CD4-positive, alpha-beta T cell treated with Interleukin-6 at 100 ng/mL for 8 hours (primary cell): ENCODE data around the gene REST.
A peak's percentile ranks its signal among the peaks of the same experiment; 100 is the strongest.
"Not testable (repeated sequence)": the region's sequence is repeated elsewhere in the genome, so short reads cannot be mapped to it uniquely, and the experiment has no call there.

Experiments
- DNase-seq: peaks from one replicate; pipeline ENCODE4 v3.0.0-alpha.2; 2020; ENCODE audit warnings: mixed read lengths, low spot score

Gene REST, protein sequence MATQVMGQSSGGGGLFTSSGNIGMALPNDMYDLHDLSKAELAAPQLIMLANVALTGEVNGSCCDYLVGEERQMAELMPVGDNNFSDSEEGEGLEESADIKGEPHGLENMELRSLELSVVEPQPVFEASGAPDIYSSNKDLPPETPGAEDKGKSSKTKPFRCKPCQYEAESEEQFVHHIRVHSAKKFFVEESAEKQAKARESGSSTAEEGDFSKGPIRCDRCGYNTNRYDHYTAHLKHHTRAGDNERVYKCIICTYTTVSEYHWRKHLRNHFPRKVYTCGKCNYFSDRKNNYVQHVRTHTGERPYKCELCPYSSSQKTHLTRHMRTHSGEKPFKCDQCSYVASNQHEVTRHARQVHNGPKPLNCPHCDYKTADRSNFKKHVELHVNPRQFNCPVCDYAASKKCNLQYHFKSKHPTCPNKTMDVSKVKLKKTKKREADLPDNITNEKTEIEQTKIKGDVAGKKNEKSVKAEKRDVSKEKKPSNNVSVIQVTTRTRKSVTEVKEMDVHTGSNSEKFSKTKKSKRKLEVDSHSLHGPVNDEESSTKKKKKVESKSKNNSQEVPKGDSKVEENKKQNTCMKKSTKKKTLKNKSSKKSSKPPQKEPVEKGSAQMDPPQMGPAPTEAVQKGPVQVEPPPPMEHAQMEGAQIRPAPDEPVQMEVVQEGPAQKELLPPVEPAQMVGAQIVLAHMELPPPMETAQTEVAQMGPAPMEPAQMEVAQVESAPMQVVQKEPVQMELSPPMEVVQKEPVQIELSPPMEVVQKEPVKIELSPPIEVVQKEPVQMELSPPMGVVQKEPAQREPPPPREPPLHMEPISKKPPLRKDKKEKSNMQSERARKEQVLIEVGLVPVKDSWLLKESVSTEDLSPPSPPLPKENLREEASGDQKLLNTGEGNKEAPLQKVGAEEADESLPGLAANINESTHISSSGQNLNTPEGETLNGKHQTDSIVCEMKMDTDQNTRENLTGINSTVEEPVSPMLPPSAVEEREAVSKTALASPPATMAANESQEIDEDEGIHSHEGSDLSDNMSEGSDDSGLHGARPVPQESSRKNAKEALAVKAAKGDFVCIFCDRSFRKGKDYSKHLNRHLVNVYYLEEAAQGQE

DNA sequence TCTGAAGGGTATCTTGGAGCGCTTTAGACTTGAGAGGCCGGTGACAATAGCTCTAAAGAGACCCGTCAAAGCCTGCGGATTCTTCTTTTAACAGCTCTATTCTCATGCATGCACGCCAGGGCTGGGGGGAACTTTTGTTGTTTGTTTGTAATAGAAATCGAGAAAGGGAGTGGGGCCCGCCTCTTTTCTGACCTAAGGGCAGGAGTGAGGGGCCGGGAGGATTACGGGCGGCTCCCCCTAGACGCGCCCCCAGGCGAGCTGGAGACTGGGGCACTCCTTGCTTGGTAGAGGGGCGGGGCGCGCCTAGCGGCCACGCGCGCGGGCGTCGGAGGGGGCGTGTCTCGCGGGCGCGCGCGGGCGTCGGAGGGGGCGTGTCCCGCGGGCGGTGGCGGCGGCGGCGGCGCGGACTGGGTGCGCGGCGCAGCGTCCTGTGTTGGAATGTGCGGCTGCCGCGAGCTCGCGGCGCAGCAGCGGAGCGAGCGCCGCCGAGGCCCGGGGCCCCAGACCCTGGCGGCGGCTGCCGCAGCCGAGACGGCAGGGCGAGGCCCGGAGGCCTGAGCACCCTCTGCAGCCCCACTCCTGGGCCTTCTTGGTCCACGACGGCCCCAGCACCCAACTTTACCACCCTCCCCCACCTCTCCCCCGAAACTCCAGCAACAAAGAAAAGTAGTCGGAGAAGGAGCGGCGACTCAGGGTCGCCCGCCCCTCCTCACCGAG is at the start of gene REST:
Gene REST (plus strand): TSS at position 412 of the 717 bp plus-strand sequence. CDS start 2,739 bp downstream, outside the sequence.
- DNase-seq, result peak; percentile 78

DNA sequence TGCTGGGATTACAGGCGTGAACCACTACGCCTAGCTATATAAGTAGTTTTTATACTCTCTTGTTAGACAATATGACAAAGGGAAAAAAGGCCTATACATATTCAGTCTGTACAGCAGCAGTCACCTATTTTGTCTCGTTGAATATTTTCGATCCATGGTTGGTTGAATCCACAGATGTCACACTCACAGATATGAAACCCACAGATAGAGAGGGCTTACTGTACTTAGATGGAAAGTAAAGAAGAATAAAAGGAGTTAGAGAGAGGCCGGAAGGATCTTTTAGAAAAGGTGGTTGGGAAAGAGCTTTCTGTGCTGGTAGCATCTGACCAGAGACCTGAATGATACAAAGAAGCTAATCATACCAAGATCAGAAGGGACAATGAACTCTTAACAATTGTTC is 47.9 kb upstream of the REST start:
- no peak for DNase-seq

GRCh38 chr4:56860781-56861180 is 46.9 kb upstream of the REST start:
- DNase-seq, result no peak

DNA sequence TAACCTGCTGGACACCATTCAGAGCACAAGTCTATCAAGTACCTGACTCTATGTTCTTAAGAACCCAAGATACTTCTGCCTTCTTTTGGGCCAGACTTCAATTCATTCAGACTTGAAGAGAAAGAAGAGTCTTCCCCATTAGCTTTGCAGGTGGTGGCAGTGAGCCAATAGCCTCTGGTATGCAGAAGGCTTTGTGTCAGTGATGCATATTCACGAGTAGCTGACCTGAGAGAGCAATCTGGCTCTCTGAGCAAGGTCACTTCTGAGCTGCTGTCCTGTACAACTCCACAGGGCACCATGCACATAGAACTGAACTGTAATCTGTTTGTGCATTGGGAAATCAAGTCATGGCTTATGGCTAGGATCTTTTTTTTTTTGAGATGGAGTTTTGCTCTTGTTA is 46.3 kb upstream of the REST start:
- no peak for DNase-seq

DNA sequence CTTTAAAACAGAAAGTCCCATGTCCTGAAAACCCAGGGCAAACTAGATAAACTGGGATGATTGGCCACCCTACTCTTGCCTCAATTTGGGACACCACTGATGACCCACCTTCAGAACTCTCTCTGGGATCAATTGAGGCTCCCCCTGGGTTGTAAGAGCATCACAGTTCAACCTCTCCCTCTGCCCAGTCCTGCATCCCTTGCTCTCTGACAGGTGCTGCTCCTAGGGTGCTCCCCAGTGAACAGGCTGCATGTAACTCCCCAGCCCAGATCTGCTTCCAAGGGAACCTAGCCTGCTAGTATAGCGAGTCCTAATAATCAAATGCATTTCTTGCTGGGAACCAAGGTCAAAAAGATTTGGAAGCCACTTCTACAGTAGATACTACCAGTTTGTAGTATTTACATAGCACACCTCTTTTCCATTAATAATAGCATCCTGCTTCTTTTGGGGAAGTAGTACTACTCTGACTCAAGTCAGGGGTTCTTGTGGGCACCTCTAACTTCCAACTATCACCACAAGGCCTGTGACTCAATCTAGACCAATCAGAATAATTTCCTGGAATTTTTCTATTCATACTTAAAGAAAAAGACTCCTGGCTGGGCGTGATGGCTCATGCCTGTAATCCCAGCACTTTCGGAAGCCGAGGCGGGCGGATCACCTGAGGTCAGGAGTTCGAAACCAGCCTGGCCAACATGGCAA is 44.1 kb upstream of the REST start:
- no peak for DNase-seq

- no peak for DNase-seq
Measured at GRCh38 chr4:56870946-56871345, 36.8 kb upstream of the REST start.

DNA sequence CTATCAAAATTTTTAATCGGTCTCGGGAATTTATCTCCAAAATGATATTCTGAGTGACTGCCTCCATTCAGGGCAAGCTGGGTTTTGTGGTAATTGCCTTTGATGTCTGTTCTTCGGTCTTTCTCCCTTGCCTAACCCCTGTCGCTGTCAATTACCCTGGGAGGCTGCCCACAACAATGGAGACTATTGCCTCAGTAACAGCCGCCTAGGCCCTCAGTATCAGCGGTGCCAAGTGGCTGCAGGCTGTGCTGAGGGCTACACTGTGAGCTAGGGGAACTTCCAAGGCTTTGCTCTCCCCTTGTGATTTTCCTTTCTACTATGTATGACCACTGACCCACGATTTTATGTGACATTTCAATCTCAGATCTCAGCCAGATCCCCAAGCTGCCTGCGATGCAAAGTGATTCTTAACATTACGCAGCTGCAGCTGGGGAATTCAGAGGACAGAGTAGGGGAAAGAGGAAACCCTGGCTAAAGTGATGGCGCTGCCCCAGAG is 36.3 kb upstream of the REST start:
- no peak for DNase-seq

- DNase-seq, result no peak
Measured at GRCh38 chr4:56874166-56874565, 33.5 kb upstream of the REST start.

DNA sequence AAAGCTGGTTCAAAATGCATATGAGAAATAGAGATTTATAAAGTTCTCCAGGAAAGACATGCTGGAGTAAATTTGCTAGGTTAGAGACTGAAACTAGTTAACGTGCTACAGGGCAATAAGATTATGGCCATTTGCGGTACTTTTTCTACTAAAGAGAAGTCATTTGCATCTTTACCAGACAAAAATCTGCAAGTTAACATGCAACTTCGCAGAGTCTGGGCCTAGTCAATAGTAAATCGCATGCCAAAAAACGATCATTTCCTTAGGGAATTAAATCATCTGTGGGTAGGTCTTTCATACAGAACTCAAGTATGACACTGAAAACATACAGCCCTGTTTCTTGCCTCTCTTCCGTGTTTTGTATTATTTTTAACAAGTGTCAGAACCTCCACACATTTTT is 32.8 kb upstream of the REST start:
- no peak for DNase-seq

- DNase-seq, result no peak
Measured at GRCh38 chr4:56876264-56876663, 31.4 kb upstream of the REST start.

GRCh38 chr4:56879996-56880395 is 27.7 kb upstream of the REST start:
- no peak for DNase-seq

DNA sequence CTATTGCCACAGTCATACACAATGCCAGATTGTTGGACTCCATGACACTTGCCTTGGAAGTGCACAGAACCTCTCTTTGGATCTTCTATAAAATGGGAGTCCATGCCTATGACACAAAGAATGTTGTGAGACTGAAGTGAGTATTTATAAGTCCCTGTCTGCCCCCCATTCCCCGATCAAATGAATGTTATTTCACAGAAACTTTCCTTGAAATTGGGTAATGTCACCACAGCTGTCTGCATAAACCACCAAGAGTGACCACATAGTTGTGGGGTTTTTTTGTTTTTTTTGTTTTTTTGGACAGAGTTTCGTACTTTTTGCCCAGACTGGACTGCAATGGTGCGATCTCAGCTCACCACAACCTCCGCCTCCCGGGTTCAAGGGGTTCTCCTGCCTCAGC is 27.1 kb upstream of the REST start:
- no peak for DNase-seq

DNA sequence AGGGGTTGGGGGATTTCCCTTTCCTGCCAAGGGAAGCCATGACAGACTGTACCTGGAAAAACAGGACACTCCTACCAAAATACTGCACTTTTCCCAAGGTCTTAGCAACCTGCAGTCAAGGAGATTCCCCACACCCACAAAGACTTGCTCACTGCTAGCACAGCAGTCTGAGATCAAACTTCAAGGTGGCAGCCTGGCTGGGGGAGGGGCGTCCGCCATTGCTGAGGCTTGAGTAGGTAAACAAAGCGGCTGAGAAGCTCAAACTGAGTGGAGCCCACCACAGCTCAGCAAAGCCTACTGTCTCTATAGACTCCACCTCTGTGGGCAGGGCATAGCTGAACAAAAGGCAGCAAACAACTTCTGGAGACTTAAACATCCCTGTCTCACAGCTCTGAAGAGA is 23.2 kb upstream of the REST start:
- DNase-seq, result not testable (repeated sequence)

- no peak for DNase-seq
Measured at GRCh38 chr4:56892691-56893090, 15.0 kb upstream of the REST start.

GRCh38 chr4:56897842-56898241 is 9.9 kb upstream of the REST start:
- not testable (repeated sequence) for DNase-seq

DNA sequence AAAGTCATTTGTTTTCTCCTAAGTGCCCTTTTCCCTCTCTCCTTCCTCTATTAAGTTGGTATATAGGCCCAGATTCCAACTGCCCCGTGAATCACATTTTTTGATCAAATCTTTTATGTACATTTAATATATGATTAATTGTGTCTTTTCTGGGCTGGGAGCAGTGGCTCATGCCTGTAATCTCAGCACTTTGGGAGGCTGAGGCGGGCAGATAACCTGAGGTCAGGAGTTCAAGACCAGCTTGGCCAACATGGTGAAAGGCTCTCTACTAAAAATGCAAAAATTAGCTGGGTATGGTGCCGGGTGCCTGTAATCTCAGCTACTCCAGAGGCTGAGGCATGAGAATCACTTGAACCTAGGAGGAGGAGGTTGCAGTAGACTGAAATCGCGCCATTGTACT is 7.5 kb upstream of the REST start:
- DNase-seq, result not testable (repeated sequence)

DNA sequence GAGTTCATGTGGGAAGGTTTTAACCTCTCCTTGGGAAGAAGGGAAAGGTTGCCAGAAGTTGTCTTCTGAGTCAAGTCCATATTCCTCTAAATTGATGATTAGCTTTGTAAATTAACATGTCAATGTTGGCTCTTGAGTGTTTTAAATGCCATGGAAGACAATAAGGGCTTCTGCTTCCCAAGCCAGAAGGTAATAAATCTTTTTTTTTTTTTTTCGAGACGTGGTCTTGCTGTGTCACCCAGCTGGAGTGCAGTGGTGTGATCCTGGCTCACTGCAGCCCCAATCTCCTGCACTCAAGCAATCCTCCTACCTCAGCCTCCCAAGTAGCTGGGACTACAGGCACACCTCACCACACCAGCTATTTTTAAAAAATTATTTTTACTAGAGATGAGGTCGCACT is 5.0 kb upstream of the REST start:
- no peak for DNase-seq

GRCh38 chr4:56905796-56906195 is 1.9 kb upstream of the REST start:
- DNase-seq, result no peak

- no peak for DNase-seq
Measured at GRCh38 chr4:56906489-56907393, 959 bp upstream of the REST start.
